ENCODE measurements around the gene TMEM59. TPM values are rescaled to one million over a fixed set of nuclear protein-coding genes. Genes with fewer than 3 reads are reported as not detected.
"Not testable (repeated sequence)": the region's sequence is repeated elsewhere in the genome, so short reads cannot be mapped to it uniquely, and the experiment has no call there.

The TMEM59 gene
- total RNA-seq, 4 donors from 2014 or later, result 70.1 to 537 (median 210) TPM

GRCh38 chr1:54095546-54096226, 42.7 kb upstream of the TMEM59 start:
- peaks cover 0 to 3% (median 0%) of the 10 kb centered on the region in 3 donors for H3K36me3 ChIP-seq
- H3K27me3 ChIP-seq, result no peaks in the 10 kb centered on the region
- DNase-seq, result no peak
- TF ChIP-seq POLR2A (IDR thresholded peaks at IDR 0.05) (no peak), CTCF (IDR thresholded peaks at IDR 0.05) (no peak)
- no peak overlapping the region for H3K4me3 ChIP-seq
- peaks cover 0 to 18% (median 0%) of the 10 kb centered on the region in 4 donors for H3K4me1 ChIP-seq
- H3K9me3 ChIP-seq, result no peaks in the 10 kb centered on the region
- H3K27ac ChIP-seq, result peak overlapping the region in 2 of 4 donors; percentile 56 to 59

GRCh38 chr1:54094730-54095105, 41.7 kb upstream of the TMEM59 start:
- Histone ChIP-seq H3K27ac (peak overlapping the region in 3 of 4 donors; percentile 32 to 59 (median 57)), H3K4me1 (peaks cover 0 to 18% (median 0%) of the 10 kb centered on the region in 4 donors)
- H3K9me3 ChIP-seq, H3K36me3 ChIP-seq, H3K4me3 ChIP-seq, DNase-seq, H3K27me3 ChIP-seq: not testable (repeated sequence)

GRCh38 chr1:54094001-54094729, 41.2 kb upstream of the TMEM59 start:
- TF ChIP-seq POLR2A (IDR thresholded peaks at IDR 0.05), result no peak
- no peak for TF ChIP-seq CTCF (IDR thresholded peaks at IDR 0.05)
- peak in 2 of 3 donors; percentile 61 to 62 for DNase-seq
- Histone ChIP-seq H3K4me1 (peaks cover 0 to 18% (median 0%) of the 10 kb centered on the region in 4 donors), H3K27me3 (no peaks in the 10 kb centered on the region), H3K4me3 (no peak overlapping the region), H3K36me3 (peaks cover 0 to 3% (median 0%) of the 10 kb centered on the region in 3 donors), H3K27ac (peak overlapping the region in 3 of 4 donors; percentile 32 to 59 (median 57)), H3K9me3 (no peaks in the 10 kb centered on the region)

- Histone ChIP-seq H3K27ac (no peak overlapping the region), H3K9me3 (no peaks in the 10 kb centered on the region), H3K36me3 (peaks cover 0 to 4% (median 0%) of the 10 kb centered on the region in 3 donors), H3K4me3 (no peak overlapping the region), H3K4me1 (peaks cover 0 to 18% (median 0%) of the 10 kb centered on the region in 4 donors), H3K27me3 (no peaks in the 10 kb centered on the region)
- no peak for TF ChIP-seq POLR2A (IDR thresholded peaks at IDR 0.05)
- no peak for TF ChIP-seq CTCF (IDR thresholded peaks at IDR 0.05)
- DNase-seq, result no peak
These were observed 38.7 kb upstream of the TMEM59 start for GRCh38 chr1:54091666-54092065.

- Histone ChIP-seq H3K4me3 (no peak overlapping the region), H3K27me3 (no peaks in the 10 kb centered on the region), H3K9me3 (no peaks in the 10 kb centered on the region), H3K4me1 (peaks cover 0 to under 1% (median 0%) of the 10 kb centered on the region in 4 donors), H3K27ac (no peak overlapping the region), H3K36me3 (peaks cover 0 to 3% (median 0%) of the 10 kb centered on the region in 3 donors)
- no peak for TF ChIP-seq POLR2A (IDR thresholded peaks at IDR 0.05)
- no peak for DNase-seq
These were observed 35.4 kb upstream of the TMEM59 start for GRCh38 chr1:54088385-54088784.

GRCh38 chr1:54086754-54087153, 33.8 kb upstream of the TMEM59 start:
- Histone ChIP-seq H3K27me3 (no peaks in the 10 kb centered on the region), H3K36me3 (peaks cover 0 to 3% (median 0%) of the 10 kb centered on the region in 3 donors), H3K27ac (no peak overlapping the region), H3K9me3 (no peaks in the 10 kb centered on the region), H3K4me1 (no peaks in the 10 kb centered on the region), H3K4me3 (no peak overlapping the region)
- TF ChIP-seq CTCF (IDR thresholded peaks at IDR 0.05) (no peak), POLR2A (IDR thresholded peaks at IDR 0.05) (no peak)
- no peak for DNase-seq

All from Peyer's patch (tissue), 4 donors.